Measurements from ENCODE around the gene PRKCB.

- TF ChIP-seq CTCF (IDR thresholded peaks at IDR 0.05; ENCODE audit: low read depth, low read length, missing input control) (no peak), ZBTB33 (IDR thresholded peaks at IDR 0.05) (no peak), ATF3 (IDR thresholded peaks at IDR 0.05) (no peak), EGR1 (IDR thresholded peaks at IDR 0.05; ENCODE audit: low read depth in 2 of 2) (no peak), RAD21 (IDR thresholded peaks at IDR 0.05) (no peak), MAX (IDR thresholded peaks at IDR 0.05) (no peak), YY1 (IDR thresholded peaks at IDR 0.05) (no peak)
Observed at GRCh38 chr16:23927796-23928195, 92.0 kb downstream of the PRKCB start.
